ENCODE measurements around the gene OAS3. TPM values are rescaled to one million over a fixed set of nuclear protein-coding genes. Genes with fewer than 3 reads are reported as not detected.

OAS3 gene
- total and polyA plus RNA-seq, 2 donors (not counting 1 experiment from before 2014, with no cell fraction given), result 16.5 to 24.9 TPM

DNA sequence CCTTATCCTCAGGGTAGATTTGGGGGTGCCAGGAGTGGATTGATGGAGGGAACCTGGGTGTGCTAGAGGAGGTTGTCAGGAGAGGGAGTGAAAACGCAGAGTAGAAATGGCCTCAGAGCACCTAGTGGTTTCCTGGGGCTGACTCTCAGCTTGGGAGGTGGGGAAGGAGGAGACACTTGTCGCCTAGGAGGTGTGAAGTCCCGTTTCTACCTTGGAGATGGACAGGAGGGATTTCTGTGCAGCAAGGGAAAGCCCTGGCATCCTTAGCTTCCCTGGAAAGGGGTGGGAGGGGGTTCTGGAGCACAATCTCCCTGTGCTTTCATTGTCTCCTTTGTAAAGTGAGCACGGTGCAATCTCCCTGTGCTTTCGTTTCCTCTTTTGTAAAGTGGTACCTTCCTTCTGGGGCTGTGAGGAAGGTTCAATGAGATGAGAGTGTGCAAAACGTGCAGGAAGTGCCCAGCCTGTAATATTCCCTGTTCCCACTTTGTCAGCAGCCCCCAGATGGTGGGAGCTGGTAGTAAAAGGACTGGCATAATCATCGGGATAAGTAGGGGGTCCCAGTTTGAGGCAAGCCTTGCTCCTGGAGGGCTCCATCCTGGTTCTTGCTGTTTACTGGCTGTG is 1.6 kb downstream of the OAS3 start:
- peak overlapping the region; percentile 84 for H3K4me2 ChIP-seq (replicated peaks; ENCODE audit: low read depth, low read length, poor library complexity, severe bottlenecking)
- peaks cover 12% of the 10 kb centered on the region for H3K79me2 ChIP-seq (ENCODE audit: control insufficient read depth, insufficient read depth, low read length)
- Mint-ChIP-seq H3K9me3 (ENCODE audit: insufficient read depth) (no peaks in the 10 kb centered on the region), H3K27me3 (no peaks in the 10 kb centered on the region), H3K4me3 (peak overlapping the region; percentile 88), H3K4me1 (peaks cover 26% of the 10 kb centered on the region), H3K27ac (peak overlapping the region; percentile 88)
- H3K27me3 ChIP-seq (replicated peaks in 1 of 4; ENCODE audit: control extremely low read depth in 1 of 4, control insufficient read depth in 3 of 4, insufficient read depth in 4 of 4, low read length in 3 of 4), result no peaks in the 10 kb centered on the region
- intact Hi-C loops (cut with micrococcal nuclease), result loop anchor here (2.0 kb wide), 2 partner anchors 15 to 33 kb away; partner anchors contain the start of gene OAS1
- H3K9me3 ChIP-seq (ENCODE audit: control extremely low read depth in 1 of 3, control insufficient read depth in 2 of 3, insufficient read depth in 1 of 3, low read length in 2 of 3), result no peaks in the 10 kb centered on the region
- peak overlapping the region in 3 of 5 experiments; percentile 21 to 38 (median 34) for H3K4me3 ChIP-seq (ENCODE audit: control extremely low read depth in 1 of 5, extremely low read depth in 1 of 5, insufficient read depth in 1 of 5, low read depth in 2 of 5, low read length in 4 of 5)
- ATAC-seq (ENCODE audit: low read depth) (peak; percentile 64), DNase-seq (peak; percentile 79)
- H3K9ac ChIP-seq (ENCODE audit: low read length), result peak overlapping the region; percentile 81
- POLR2A ChIA-PET, result no interaction called here
- no peak for TF ChIP-seq EZH2 (IDR thresholded peaks at IDR 0.05; ENCODE audit: borderline replicate concordance, insufficient read depth, low read depth, low read length, poor library complexity, severe bottlenecking)
- TF ChIP-seq, protein P1, sequence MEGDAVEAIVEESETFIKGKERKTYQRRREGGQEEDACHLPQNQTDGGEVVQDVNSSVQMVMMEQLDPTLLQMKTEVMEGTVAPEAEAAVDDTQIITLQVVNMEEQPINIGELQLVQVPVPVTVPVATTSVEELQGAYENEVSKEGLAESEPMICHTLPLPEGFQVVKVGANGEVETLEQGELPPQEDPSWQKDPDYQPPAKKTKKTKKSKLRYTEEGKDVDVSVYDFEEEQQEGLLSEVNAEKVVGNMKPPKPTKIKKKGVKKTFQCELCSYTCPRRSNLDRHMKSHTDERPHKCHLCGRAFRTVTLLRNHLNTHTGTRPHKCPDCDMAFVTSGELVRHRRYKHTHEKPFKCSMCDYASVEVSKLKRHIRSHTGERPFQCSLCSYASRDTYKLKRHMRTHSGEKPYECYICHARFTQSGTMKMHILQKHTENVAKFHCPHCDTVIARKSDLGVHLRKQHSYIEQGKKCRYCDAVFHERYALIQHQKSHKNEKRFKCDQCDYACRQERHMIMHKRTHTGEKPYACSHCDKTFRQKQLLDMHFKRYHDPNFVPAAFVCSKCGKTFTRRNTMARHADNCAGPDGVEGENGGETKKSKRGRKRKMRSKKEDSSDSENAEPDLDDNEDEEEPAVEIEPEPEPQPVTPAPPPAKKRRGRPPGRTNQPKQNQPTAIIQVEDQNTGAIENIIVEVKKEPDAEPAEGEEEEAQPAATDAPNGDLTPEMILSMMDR (IDR thresholded peaks at IDR 0.05), result no peak
- peak overlapping the region; percentile 51 for H2AFZ ChIP-seq (ENCODE audit: insufficient read depth, low read depth, low read length, poor library complexity, severe bottlenecking)
- CTCF ChIA-PET, result interaction anchor here (1.1 to 1.5 kb wide), 6 partner anchors 11 to 40 kb away, joined by 3 to 9 read pairs (median 4); partner anchors contain the start of gene OAS2
- peaks cover 25 to 26% of the 10 kb centered on the region in 2 donors for H3K4me1 ChIP-seq (ENCODE audit: control insufficient read depth in 2 of 2, insufficient read depth in 2 of 2, low read length in 2 of 2)
- H3K27ac ChIP-seq (ENCODE audit: low read length in 2 of 2), result peak overlapping the region; percentile 8 to 10
- H4K20me1 ChIP-seq (ENCODE audit: control insufficient read depth, insufficient read depth, low read length, poor library complexity, severe bottlenecking), result no peaks in the 10 kb centered on the region
- H3K36me3 ChIP-seq (replicated peaks in 1 of 2; ENCODE audit: control extremely low read depth in 1 of 2, control insufficient read depth in 1 of 2, extremely low read depth in 1 of 2, insufficient read depth in 2 of 2, low read length in 1 of 2), result peaks cover 0 to 8% of the 10 kb centered on the region in 2 experiments
- 10% methylated on average over 6 of the region's 7 CpGs for WGBS (ENCODE audit: insufficient coverage)
